ENCODE data around the gene ZMYND10.

The ZMYND10 gene

GRCh38 chr3:50334339-50335075, 11.0 kb downstream of the ZMYND10 start:
- no peak for TF ChIP-seq CTCF (IDR thresholded peaks at IDR 0.05; ENCODE audit: low read length, missing control alignments)
- peak overlapping the region; percentile 10 for H3K4me3 ChIP-seq (replicated peaks; ENCODE audit: low read depth, low read length)
- DNase-seq (ENCODE audit: low read depth): no peak

DNA sequence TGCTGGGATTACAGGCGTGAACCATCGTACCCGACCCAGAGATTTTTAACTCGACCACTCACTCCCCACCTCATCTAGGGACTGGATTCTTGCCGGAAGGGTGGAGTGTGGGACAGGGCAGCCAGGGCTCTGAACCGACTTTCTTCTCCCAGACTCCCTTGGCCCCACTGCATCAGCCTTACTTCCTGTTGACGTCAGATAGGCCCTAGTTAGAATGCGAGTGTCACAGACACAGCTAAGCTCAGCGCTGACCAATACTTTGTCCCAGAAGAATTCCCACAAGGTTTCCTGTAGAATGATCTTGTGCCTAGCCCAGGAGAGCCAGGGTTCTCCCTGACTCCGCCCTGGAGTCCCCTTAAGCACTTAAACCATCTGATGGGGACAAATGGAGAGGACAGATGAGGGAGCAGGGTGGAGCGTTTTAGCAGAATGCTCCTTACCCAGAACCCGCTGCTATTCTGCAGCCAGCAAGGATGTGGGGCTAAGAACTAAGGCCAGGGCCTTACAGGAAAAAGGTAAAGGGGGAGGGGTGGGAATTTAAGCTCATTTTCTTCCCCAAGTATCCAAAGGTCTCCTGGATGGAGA, 11.7 kb downstream of the ZMYND10 start:
- no peak for TF ChIP-seq CTCF (IDR thresholded peaks at IDR 0.05; ENCODE audit: low read length, missing control alignments)
- peak; percentile 94 for DNase-seq (ENCODE audit: low read depth)
- no peak overlapping the region for H3K4me3 ChIP-seq (replicated peaks; ENCODE audit: low read depth, low read length)

GRCh38 chr3:50331364-50331907, 14.1 kb downstream of the ZMYND10 start:
- H3K4me3 ChIP-seq (replicated peaks; ENCODE audit: low read depth, low read length): no peak overlapping the region
- no peak for DNase-seq (ENCODE audit: low read depth)
- TF ChIP-seq CTCF (IDR thresholded peaks at IDR 0.05; ENCODE audit: low read length, missing control alignments): no peak

DNA sequence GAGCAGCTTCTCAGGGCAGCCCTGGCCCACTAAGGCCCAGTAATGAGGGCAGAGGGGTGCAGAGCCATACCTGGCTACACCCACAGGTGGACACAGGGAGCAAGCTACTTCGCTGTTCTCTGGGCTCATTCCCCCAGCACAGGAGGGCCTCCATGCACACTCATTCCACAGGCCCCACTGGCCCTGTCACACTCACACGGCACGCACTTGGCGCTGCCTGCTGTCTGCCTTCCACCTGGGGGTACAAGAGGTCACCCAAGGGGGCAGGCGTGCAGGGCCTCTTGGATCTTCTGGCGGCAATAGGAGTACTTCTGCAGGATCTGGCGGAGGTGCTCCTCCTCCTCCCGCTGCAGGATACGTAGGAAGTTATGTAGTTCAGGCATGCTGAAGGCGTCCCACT, 15.2 kb downstream of the ZMYND10 start:
- DNase-seq (ENCODE audit: low read depth): no peak
- no peak for TF ChIP-seq CTCF (IDR thresholded peaks at IDR 0.05; ENCODE audit: low read length, missing control alignments)
- H3K4me3 ChIP-seq (replicated peaks; ENCODE audit: low read depth, low read length): no peak overlapping the region

GRCh38 chr3:50327943-50328691, 17.4 kb downstream of the ZMYND10 start, which contains the start of gene TUSC2:
TUSC2 (minus strand) TSS chr3:50328223; CDS start chr3:50328099, 124 bp downstream.
- DNase-seq (ENCODE audit: low read depth): peak; percentile 97
- peak within 1 kb of the TSS; percentile 88 for H3K4me3 ChIP-seq (replicated peaks; ENCODE audit: low read depth, low read length)
- TF ChIP-seq CTCF (IDR thresholded peaks at IDR 0.05; ENCODE audit: low read length, missing control alignments): no peak

DNA sequence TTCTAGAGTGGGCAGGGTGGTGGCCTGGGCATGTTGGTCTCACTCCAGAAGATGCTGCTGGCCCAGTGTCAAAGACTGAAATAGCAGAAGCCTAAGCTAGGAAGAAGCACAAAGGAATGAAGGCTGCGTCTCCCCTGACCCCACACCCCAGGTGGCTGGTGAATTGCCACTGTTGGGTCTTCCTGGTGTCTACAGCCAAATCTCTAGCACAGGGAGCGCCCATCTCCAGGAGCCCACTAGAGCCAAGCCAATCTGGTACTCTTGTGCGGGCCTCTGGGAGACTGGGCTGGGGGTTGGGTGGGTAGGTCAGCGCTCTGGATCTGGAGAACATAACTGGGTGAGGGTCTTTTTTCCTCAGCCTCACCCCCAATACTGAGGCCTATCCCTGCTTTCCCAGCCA, 18.4 kb downstream of the ZMYND10 start:
- no peak for DNase-seq (ENCODE audit: low read depth)
- peak overlapping the region; percentile 88 for H3K4me3 ChIP-seq (replicated peaks; ENCODE audit: low read depth, low read length)
- no peak for TF ChIP-seq CTCF (IDR thresholded peaks at IDR 0.05; ENCODE audit: low read length, missing control alignments)
